ENCODE measurements around the gene RAP1GAP. TPM values are rescaled to one million over a fixed set of nuclear protein-coding genes. Genes with fewer than 3 reads are reported as not detected.
A peak's percentile ranks its signal among the peaks of the same experiment; 100 is the strongest.

RAP1GAP gene
- total RNA-seq, 1 experiment from 2014 or later = 13.4 TPM

- CTCF ChIA-PET = no interaction called here
- H3K4me2 ChIP-seq (ENCODE audit: low read length) = no peak overlapping the region
- no peak for TF ChIP-seq CEBPB (IDR thresholded peaks at IDR 0.05; ENCODE audit: low read depth)
- no peak for TF ChIP-seq ZNF274 (IDR thresholded peaks at IDR 0.05; ENCODE audit: low read depth, low read length)
- TF ChIP-seq REST (IDR thresholded peaks at IDR 0.05; ENCODE audit: low read depth) = no peak
- DNase-seq (ENCODE audit: low read depth, low spot score) (no peak), ATAC-seq (no peak)
- no peaks in the 10 kb centered on the region for H3K27me3 ChIP-seq (ENCODE audit: insufficient read depth, low read length)
- no peaks in the 10 kb centered on the region for H3K9me2 ChIP-seq (ENCODE audit: insufficient read depth)
- RAD21 ChIA-PET (ENCODE audit: low non-redundant PET in 1 of 2, low total read pairs in 2 of 2, uncharacterized antibody in 2 of 2, unreplicated experiment in 2 of 2) = no interaction called here
- no peaks in the 10 kb centered on the region for H3K79me2 ChIP-seq (ENCODE audit: insufficient read depth, low read length)
- H3K27ac ChIP-seq (ENCODE audit: low read depth, low read length) = no peak overlapping the region
- no peak overlapping the region for H2AFZ ChIP-seq (ENCODE audit: low read depth, low read length, poor library complexity, severe bottlenecking)
- no TSS peak for BruUV-seq (replicated peaks)
- no peaks in the 10 kb centered on the region for H3K9me3 ChIP-seq (ENCODE audit: control insufficient read depth in 1 of 2, insufficient read depth in 1 of 2, low read depth in 1 of 2, low read length in 2 of 2)
- H3K9ac ChIP-seq (ENCODE audit: low read length) = no peak overlapping the region
- H3K36me3 ChIP-seq (ENCODE audit: control insufficient read depth in 1 of 2, insufficient read depth in 2 of 2, low read length in 2 of 2) = no peaks in the 10 kb centered on the region
- H3K4me3 ChIP-seq (replicated peaks in 1 of 2; ENCODE audit: low read depth in 1 of 2, low read length in 2 of 2) = no peak overlapping the region
- POLR2A ChIA-PET = no interaction called here
- peaks cover 15 to 41% of the 10 kb centered on the region in 2 experiments for H3K4me1 ChIP-seq (ENCODE audit: control insufficient read depth in 1 of 2, insufficient read depth in 2 of 2, low read length in 2 of 2)
- no peaks in the 10 kb centered on the region for H4K20me1 ChIP-seq (ENCODE audit: insufficient read depth)
- intact Hi-C loops (cut with micrococcal nuclease) = no loop called here
Measured at GRCh38 chr1:21624571-21625389, 44.4 kb downstream of the RAP1GAP start.

- ChIA-PET CTCF (no interaction called here), RAD21 (ENCODE audit: low non-redundant PET in 1 of 2, low total read pairs in 2 of 2, uncharacterized antibody in 2 of 2, unreplicated experiment in 2 of 2) (no interaction called here), POLR2A (no interaction called here)
- Histone ChIP-seq H3K27me3 (ENCODE audit: insufficient read depth, low read length) (no peaks in the 10 kb centered on the region), H3K4me2 (ENCODE audit: low read length) (0 out of 2 replicates have a peak overlapping the region, but pooled peaks have one; percentile 65), H2AFZ (ENCODE audit: low read depth, low read length, poor library complexity, severe bottlenecking) (no peak overlapping the region), H3K36me3 (ENCODE audit: control insufficient read depth in 1 of 2, insufficient read depth in 2 of 2, low read length in 2 of 2) (no peaks in the 10 kb centered on the region), H3K4me1 (ENCODE audit: control insufficient read depth in 1 of 2, insufficient read depth in 2 of 2, low read length in 2 of 2) (peaks cover 15 to 37% of the 10 kb centered on the region in 2 experiments), H3K9ac (ENCODE audit: low read length) (peak overlapping the region; percentile 43; the same call in 1 of the 2 replicates), H3K9me2 (ENCODE audit: insufficient read depth) (no peaks in the 10 kb centered on the region), H3K9me3 (ENCODE audit: control insufficient read depth in 1 of 2, insufficient read depth in 1 of 2, low read depth in 1 of 2, low read length in 2 of 2) (no peaks in the 10 kb centered on the region), H3K79me2 (ENCODE audit: insufficient read depth, low read length) (no peaks in the 10 kb centered on the region), H4K20me1 (ENCODE audit: insufficient read depth) (no peaks in the 10 kb centered on the region), H3K4me3 (replicated peaks in 1 of 2; ENCODE audit: low read depth in 1 of 2, low read length in 2 of 2) (no peak overlapping the region), H3K27ac (ENCODE audit: low read depth, low read length) (no peak overlapping the region; the same call in 1 of the 2 replicates)
- DNase-seq (ENCODE audit: low read depth, low spot score) (no peak), ATAC-seq (no peak)
- TF ChIP-seq CBX3 (IDR thresholded peaks at IDR 0.05; ENCODE audit: low read depth) (no peak), YY1 (IDR thresholded peaks at IDR 0.05; ENCODE audit: extremely low read depth, insufficient replicate concordance, low read depth, low read length) (no peak), CEBPB (IDR thresholded peaks at IDR 0.05; ENCODE audit: low read depth) (no peak), ZFX (IDR thresholded peaks at IDR 0.05) (no peak), RAD21 (IDR thresholded peaks at IDR 0.05; ENCODE audit: low read depth) (no peak), JUND (IDR thresholded peaks at IDR 0.05) (no peak), POLR2A (IDR thresholded peaks at IDR 0.05; ENCODE audit: borderline replicate concordance, extremely low read depth, insufficient read depth, insufficient read length) (no peak), EZH2 (IDR thresholded peaks at IDR 0.05) (no peak), TCF7L2 (IDR thresholded peaks at IDR 0.05; ENCODE audit: borderline replicate concordance, extremely low read depth, insufficient read depth, insufficient read length) (no peak)
- TF ChIP-seq, protein P1, sequence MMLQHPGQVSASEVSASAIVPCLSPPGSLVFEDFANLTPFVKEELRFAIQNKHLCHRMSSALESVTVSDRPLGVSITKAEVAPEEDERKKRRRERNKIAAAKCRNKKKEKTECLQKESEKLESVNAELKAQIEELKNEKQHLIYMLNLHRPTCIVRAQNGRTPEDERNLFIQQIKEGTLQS (IDR thresholded peaks at IDR 0.05) = no peak
- intact Hi-C loops (cut with micrococcal nuclease) = no loop called here
- no TSS peak for BruUV-seq (replicated peaks)
Measured at GRCh38 chr1:21623410-21623961, 45.7 kb downstream of the RAP1GAP start.

Measured in HCT116 (cell line).